SK-N-SH treated with all-trans-retinoic acid at 6 μM for 48 hours (cell line): Measurements from ENCODE around the gene C2CD4C.

Experiments
- ATAC-seq: fragments of 200-7000 bp; cut with Tn5 transposase; 3 replicates; pipeline ENCODE4 v1.9.1; 2020; ENCODE audit warnings: mild to moderate bottlenecking, moderate library complexity
- ARNTL ChIP-seq: fragments of 450-650 bp; formaldehyde crosslinking; IDR thresholded peaks from 2 replicates; pipeline ENCODE4 v1.5.0; 2020; ENCODE audit warnings: low read depth, mild to moderate bottlenecking, moderate library complexity, borderline replicate concordance
- CSDC2 ChIP-seq: fragments of 250-450 bp; sonication (Bioruptor Pico); IDR thresholded peaks from 2 replicates; pipeline ENCODE4 v1.5.0; 2020; ENCODE audit warnings: mild to moderate bottlenecking, moderate library complexity
- GLIS3 ChIP-seq: fragments of 250-450 bp; sonication (Bioruptor Pico); IDR thresholded peaks from 2 replicates; pipeline ENCODE4 v1.5.0; 2020; ENCODE audit warnings: mild to moderate bottlenecking, moderate library complexity
- ISL1 ChIP-seq: fragments of 250-450 bp; sonication (Bioruptor Pico); IDR thresholded peaks from 2 replicates; pipeline ENCODE4 v2.1.2; 2022; ENCODE audit warnings: mild to moderate bottlenecking, moderate library complexity
- OSR1 ChIP-seq: fragments of 250-450 bp; sonication (Bioruptor Pico); IDR thresholded peaks from 2 replicates; pipeline ENCODE4 v1.8.0; 2022; ENCODE audit warnings: moderate library complexity, mild to moderate bottlenecking, inconsistent platforms
- PPARA ChIP-seq: fragments of 250-450 bp; sonication (Bioruptor Pico); IDR thresholded peaks from 2 replicates; pipeline ENCODE4 v1.5.0; 2020; ENCODE audit warnings: mild to moderate bottlenecking, borderline replicate concordance
- RARB ChIP-seq: fragments of 250-450 bp; sonication (Bioruptor Pico); IDR thresholded peaks from 2 replicates; pipeline ENCODE4 v1.8.0; 2021; ENCODE audit warnings: mild to moderate bottlenecking, moderate library complexity
- SNAI2 ChIP-seq: fragments of 250-450 bp; sonication (Bioruptor Pico); IDR thresholded peaks from 2 replicates; pipeline ENCODE4 v1.5.0; 2020; ENCODE audit warnings: mild to moderate bottlenecking, moderate library complexity
- TCF4 ChIP-seq: fragments of 250-450 bp; sonication (Bioruptor Pico); IDR thresholded peaks from 2 replicates; pipeline ENCODE4 v1.8.0; 2021; ENCODE audit warnings: mild to moderate bottlenecking, moderate library complexity, borderline replicate concordance
- ZC3H10 ChIP-seq: fragments of 250-450 bp; sonication (Bioruptor Pico); IDR thresholded peaks from 2 replicates; pipeline ENCODE4 v1.5.1; 2021; ENCODE audit warnings: mild to moderate bottlenecking, moderate library complexity
- ZFP3 ChIP-seq: fragments of 250-450 bp; sonication (Bioruptor Pico); IDR thresholded peaks from 2 replicates; pipeline ENCODE4 v1.5.0; 2020; ENCODE audit warnings: mild to moderate bottlenecking, moderate library complexity
- ZFP30 ChIP-seq: fragments of 450-650 bp; formaldehyde crosslinking; IDR thresholded peaks from 2 replicates; pipeline ENCODE4 v1.5.0; 2022; ENCODE audit warnings: mild to moderate bottlenecking, moderate library complexity
- ZNF565 ChIP-seq: fragments of 450-650 bp; formaldehyde crosslinking; conservative IDR thresholded peaks from 2 replicates; pipeline ENCODE4 v1.5.0; 2020; ENCODE audit warnings: low read depth, mild to moderate bottlenecking, moderate library complexity
- ZNF70 ChIP-seq: fragments of 450-650 bp; formaldehyde crosslinking; IDR thresholded peaks from 2 replicates; pipeline ENCODE4 v1.5.0; 2020; ENCODE audit warnings: mild to moderate bottlenecking, moderate library complexity
- ZNF8 ChIP-seq: fragments of 450-650 bp; formaldehyde crosslinking; IDR thresholded peaks from 2 replicates; pipeline ENCODE4 v1.5.0; 2020; ENCODE audit warnings: mild to moderate bottlenecking, moderate library complexity
- TF ChIP-seq, protein P1 (sequence below): fragments of 250-450 bp; sonication (Bioruptor Pico); IDR thresholded peaks from 2 replicates; pipeline ENCODE4 v1.5.1; 2021; ENCODE audit warnings: mild to moderate bottlenecking, moderate library complexity
- TF ChIP-seq, protein P2 (sequence below): fragments of 250-450 bp; sonication (Bioruptor Pico); IDR thresholded peaks from 2 replicates; pipeline ENCODE4 v1.8.0; 2021; ENCODE audit warnings: low read depth, mild to moderate bottlenecking, moderate library complexity, borderline replicate concordance
- TF ChIP-seq, protein P3 (sequence below): fragments of 250-450 bp; sonication (Bioruptor Pico); IDR thresholded peaks from 2 replicates; pipeline ENCODE4 v1.5.1; 2020; ENCODE audit warnings: low read depth, mild to moderate bottlenecking, moderate library complexity
- TF ChIP-seq, protein P4 (sequence below): fragments of 250-450 bp; sonication (Bioruptor Pico); IDR thresholded peaks from 2 replicates; pipeline ENCODE4 v1.8.0; 2020; ENCODE audit warnings: mild to moderate bottlenecking, moderate library complexity, borderline replicate concordance

The C2CD4C gene

DNA sequence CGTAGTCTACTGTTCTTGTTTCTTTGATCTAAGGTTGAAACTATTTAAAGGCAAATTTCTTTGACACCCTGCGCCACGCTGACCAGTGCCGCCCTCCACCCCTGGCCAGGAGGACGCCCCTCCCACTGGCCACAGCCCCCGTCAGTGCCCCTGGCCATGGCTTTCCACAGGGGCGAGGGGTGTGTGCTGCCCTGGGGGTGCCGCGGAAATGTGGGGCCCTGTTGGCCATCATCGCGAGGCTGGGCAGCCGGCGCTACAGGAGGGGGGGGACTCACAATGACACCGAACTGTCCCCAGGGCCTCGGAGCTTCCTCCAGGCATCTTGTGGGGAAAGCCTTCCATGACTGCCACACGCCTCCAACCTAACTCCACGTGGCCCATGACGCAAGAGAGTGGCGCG lies 41.0 kb upstream of the C2CD4C start:
- no peak for ATAC-seq
- no peak for TF ChIP-seq ZC3H10 (CRISPR knock-in tag)
- TF ChIP-seq ARNTL (CRISPR knock-in tag): no peak

DNA sequence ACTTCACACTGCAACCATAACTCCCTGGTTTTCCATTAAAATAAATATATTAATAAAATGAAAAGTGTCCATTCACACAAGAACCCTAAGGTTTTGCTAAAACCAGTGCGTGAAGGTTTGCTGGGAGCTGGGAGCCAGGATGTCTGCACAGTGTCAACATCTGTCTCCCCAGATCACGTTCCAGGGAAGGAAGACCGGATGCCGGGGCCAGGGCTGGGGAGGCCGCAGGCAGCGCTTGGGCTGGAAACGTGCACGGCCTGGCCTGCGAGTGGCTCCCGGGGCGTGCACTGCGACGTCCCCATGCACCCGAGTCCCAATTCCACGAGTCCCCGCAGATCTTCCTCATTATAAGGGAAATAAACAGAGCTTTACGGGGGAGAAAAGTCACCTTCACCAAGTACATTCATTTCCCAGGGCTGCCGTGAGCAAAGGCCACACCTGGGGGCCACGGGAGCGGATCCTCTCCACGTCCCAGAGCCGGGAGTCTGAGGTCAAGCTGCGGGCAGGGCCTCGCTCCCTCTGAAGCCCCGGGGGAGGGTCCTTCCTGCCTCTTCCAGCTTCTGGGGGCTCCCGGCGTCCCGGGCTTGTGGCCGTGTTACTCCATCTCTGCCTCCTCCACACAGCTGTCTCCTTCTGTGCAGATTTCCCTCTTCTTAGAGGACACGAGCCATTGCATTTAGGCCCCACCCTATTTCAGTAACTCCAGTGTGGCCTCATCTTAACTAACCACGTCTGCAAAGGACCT lies 39.0 kb upstream of the C2CD4C start:
- ATAC-seq: no peak
- TF ChIP-seq, protein P1, sequence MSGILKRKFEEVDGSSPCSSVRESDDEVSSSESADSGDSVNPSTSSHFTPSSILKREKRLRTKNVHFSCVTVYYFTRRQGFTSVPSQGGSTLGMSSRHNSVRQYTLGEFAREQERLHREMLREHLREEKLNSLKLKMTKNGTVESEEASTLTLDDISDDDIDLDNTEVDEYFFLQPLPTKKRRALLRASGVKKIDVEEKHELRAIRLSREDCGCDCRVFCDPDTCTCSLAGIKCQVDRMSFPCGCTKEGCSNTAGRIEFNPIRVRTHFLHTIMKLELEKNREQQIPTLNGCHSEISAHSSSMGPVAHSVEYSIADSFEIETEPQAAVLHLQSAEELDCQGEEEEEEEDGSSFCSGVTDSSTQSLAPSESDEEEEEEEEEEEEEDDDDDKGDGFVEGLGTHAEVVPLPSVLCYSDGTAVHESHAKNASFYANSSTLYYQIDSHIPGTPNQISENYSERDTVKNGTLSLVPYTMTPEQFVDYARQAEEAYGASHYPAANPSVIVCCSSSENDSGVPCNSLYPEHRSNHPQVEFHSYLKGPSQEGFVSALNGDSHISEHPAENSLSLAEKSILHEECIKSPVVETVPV: no peak

DNA sequence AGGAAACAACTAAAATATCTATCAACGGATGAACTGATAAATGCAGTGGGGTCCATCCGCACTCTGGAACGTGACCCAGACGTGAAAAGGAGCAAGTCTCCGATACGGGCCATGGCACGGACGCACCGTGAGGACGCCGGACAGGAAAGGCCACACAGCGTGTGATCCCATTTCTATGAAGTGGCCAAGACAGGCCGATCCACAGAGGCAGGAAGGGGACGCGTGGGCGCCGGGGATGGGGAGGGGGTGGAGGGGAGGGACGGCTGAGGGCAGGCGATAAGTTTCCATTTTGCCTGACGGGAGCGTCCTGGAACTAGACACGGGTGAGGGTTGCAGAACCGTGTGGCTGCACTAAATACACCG lies 38.1 kb upstream of the C2CD4C start:
- no peak for TF ChIP-seq PPARA (CRISPR knock-in tag)
- TF ChIP-seq, protein P2, sequence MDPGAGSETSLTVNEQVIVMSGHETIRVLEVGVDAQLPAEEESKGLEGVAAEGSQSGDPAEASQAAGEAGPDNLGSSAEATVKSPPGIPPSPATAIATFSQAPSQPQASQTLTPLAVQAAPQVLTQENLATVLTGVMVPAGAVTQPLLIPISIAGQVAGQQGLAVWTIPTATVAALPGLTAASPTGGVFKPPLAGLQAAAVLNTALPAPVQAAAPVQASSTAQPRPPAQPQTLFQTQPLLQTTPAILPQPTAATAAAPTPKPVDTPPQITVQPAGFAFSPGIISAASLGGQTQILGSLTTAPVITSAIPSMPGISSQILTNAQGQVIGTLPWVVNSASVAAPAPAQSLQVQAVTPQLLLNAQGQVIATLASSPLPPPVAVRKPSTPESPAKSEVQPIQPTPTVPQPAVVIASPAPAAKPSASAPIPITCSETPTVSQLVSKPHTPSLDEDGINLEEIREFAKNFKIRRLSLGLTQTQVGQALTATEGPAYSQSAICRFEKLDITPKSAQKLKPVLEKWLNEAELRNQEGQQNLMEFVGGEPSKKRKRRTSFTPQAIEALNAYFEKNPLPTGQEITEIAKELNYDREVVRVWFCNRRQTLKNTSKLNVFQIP: no peak
- TF ChIP-seq, protein P3, sequence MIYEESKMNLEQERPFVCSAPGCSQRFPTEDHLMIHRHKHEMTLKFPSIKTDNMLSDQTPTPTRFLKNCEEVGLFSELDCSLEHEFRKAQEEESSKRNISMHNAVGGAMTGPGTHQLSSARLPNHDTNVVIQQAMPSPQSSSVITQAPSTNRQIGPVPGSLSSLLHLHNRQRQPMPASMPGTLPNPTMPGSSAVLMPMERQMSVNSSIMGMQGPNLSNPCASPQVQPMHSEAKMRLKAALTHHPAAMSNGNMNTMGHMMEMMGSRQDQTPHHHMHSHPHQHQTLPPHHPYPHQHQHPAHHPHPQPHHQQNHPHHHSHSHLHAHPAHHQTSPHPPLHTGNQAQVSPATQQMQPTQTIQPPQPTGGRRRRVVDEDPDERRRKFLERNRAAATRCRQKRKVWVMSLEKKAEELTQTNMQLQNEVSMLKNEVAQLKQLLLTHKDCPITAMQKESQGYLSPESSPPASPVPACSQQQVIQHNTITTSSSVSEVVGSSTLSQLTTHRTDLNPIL (CRISPR knock-in tag): no peak
- no peak for TF ChIP-seq GLIS3 (CRISPR knock-in tag)
- no peak for TF ChIP-seq ISL1 (CRISPR knock-in tag)
- TF ChIP-seq SNAI2 (CRISPR knock-in tag): no peak
- TF ChIP-seq ZNF565 (CRISPR knock-in tag): no peak
- TF ChIP-seq CSDC2 (CRISPR knock-in tag): no peak
- no peak for TF ChIP-seq ZFP30 (CRISPR knock-in tag)
- no peak for TF ChIP-seq ZNF70 (CRISPR knock-in tag)
- TF ChIP-seq, all 23 proteins: peak for 0
- ATAC-seq: no peak

DNA sequence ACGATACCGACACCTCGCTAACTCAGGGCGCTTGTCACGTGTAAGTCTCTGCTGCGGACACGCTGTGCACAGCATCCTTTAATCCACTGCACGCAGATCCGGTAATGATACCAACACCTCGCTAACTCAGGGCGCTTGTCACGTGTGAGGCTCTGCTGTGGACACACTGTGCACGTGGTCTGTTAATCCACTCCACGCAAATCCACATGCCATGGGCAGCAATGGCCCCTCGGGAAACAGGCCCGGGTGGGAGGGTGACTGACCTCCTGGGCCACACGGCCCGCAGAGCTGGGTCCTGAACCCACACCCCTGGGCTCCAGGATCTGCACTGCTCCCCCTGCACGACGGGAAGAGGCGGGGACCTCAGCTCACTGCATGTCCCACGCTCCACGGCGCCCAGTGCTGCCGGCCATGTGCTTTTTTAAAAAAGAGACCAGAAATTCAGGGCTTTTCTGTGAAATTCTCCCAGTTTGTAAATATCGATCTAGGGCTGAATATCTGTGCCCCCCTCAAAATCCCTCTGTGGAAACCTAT lies 35.8 kb upstream of the C2CD4C start:
- TF ChIP-seq, protein P3 (CRISPR knock-in tag): no peak
- TF ChIP-seq, protein P1: no peak
- TF ChIP-seq ISL1 (CRISPR knock-in tag) (no peak), TCF4 (CRISPR knock-in tag) (no peak), ZFP3 (CRISPR knock-in tag) (no peak), OSR1 (CRISPR knock-in tag) (no peak)
- no peak for ATAC-seq

DNA sequence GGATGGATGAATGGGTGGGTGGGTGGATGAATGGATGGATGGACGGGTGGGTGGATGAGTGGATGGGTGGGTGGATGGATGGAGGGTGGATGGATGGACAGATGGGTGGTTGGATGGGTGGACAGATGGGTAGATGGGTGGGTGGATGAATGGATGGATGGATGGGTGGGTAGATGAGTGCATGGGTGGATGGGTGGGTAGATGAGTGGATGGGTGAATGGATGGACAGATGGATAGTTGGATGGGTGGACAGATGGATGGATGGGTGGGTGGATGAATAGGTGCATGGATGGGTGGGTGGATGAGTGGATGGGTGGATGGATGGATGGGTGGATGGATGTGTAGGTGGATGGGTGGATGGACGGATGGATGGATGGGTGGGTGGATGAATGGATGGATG lies 34.1 kb upstream of the C2CD4C start:
- no peak for ATAC-seq
- TF ChIP-seq ZNF70 (CRISPR knock-in tag): no peak
- TF ChIP-seq SNAI2 (CRISPR knock-in tag): no peak
- TF ChIP-seq, protein P1: no peak
- TF ChIP-seq PPARA (CRISPR knock-in tag): no peak
- TF ChIP-seq ZFP3 (CRISPR knock-in tag): no peak
- no peak for TF ChIP-seq ZNF565 (CRISPR knock-in tag)
- TF ChIP-seq ZNF8 (CRISPR knock-in tag): no peak
- no peak for TF ChIP-seq ISL1 (CRISPR knock-in tag)
- TF ChIP-seq, protein P2: no peak
- TF ChIP-seq RARB (CRISPR knock-in tag): no peak
- TF ChIP-seq, protein P4, sequence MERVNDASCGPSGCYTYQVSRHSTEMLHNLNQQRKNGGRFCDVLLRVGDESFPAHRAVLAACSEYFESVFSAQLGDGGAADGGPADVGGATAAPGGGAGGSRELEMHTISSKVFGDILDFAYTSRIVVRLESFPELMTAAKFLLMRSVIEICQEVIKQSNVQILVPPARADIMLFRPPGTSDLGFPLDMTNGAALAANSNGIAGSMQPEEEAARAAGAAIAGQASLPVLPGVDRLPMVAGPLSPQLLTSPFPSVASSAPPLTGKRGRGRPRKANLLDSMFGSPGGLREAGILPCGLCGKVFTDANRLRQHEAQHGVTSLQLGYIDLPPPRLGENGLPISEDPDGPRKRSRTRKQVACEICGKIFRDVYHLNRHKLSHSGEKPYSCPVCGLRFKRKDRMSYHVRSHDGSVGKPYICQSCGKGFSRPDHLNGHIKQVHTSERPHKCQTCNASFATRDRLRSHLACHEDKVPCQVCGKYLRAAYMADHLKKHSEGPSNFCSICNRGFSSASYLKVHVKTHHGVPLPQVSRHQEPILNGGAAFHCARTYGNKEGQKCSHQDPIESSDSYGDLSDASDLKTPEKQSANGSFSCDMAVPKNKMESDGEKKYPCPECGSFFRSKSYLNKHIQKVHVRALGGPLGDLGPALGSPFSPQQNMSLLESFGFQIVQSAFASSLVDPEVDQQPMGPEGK (CRISPR knock-in tag): no peak
- TF ChIP-seq GLIS3 (CRISPR knock-in tag): no peak
